ENCODE results near the gene NPC1. TPM values are rescaled to one million over a fixed set of nuclear protein-coding genes. Genes with fewer than 3 reads are reported as not detected.

NPC1 gene
- total and polyA plus RNA-seq, 2 of the 8 experiments (the other 6 are each of a cell fraction or from before 2014, with no cell fraction given): 34.1 to 39.5 TPM

- H4K91ac ChIP-seq (replicated peaks; ENCODE audit: insufficient read length, low read length): no peak overlapping the region
- CTCF ChIA-PET (ENCODE audit: partially characterized antibody): interaction anchor here (0.6 to 4.2 kb wide), 2 partner anchors 10 to 598 kb away, joined by 3 to 22 read pairs; no protein-coding TSS in a partner anchor
- TF ChIP-seq HDAC6 (IDR thresholded peaks at IDR 0.05; ENCODE audit: low read depth, low read length): no peak
- no peak for TF ChIP-seq CREB1 (IDR thresholded peaks at IDR 0.05)
- no peak for TF ChIP-seq USF2 (IDR thresholded peaks at IDR 0.05; ENCODE audit: low read length)
- TF ChIP-seq BACH1 (IDR thresholded peaks at IDR 0.05; ENCODE audit: low read length): no peak
- TF ChIP-seq EP300 (IDR thresholded peaks at IDR 0.05; ENCODE audit: borderline replicate concordance in 1 of 2, low read depth in 2 of 2, low read length in 2 of 2): no peak
- no peak for TF ChIP-seq RNF2 (IDR thresholded peaks at IDR 0.05; ENCODE audit: borderline replicate concordance, low read depth, low read length, missing control alignments, poor library complexity, severe bottlenecking)
- TF ChIP-seq KDM1A (IDR thresholded peaks at IDR 0.05; ENCODE audit: borderline replicate concordance, low read length): no peak
- no peak for TF ChIP-seq TEAD4 (IDR thresholded peaks at IDR 0.05; ENCODE audit: low read depth, low read length)
- TF ChIP-seq KDM5A (IDR thresholded peaks at IDR 0.05; ENCODE audit: low read length): no peak
- no peak for TF ChIP-seq BRCA1 (IDR thresholded peaks at IDR 0.05; ENCODE audit: low read depth, low read length)
- no peak for TF ChIP-seq EZH2 (IDR thresholded peaks at IDR 0.05; ENCODE audit: low read depth, low read length, severe bottlenecking)
- TF ChIP-seq SAP30 (IDR thresholded peaks at IDR 0.05; ENCODE audit: insufficient read depth, insufficient replicate concordance, low read length): no peak
Observed at GRCh38 chr18:23526501-23527063, 59.7 kb downstream of the NPC1 start.

More at GRCh38 chr18:23526501-23527063, 59.7 kb downstream of the NPC1 start:
- no peak overlapping the region for H2BK20ac ChIP-seq (ENCODE audit: low read length)
- H3K23ac ChIP-seq (ENCODE audit: insufficient read length): no peak overlapping the region
- no peak overlapping the region for H2AK5ac ChIP-seq (ENCODE audit: low read depth, low read length)
- no peak overlapping the region for H3K14ac ChIP-seq (ENCODE audit: insufficient read length)
- H3K9ac ChIP-seq (replicated peaks in 1 of 4; ENCODE audit: extremely low read depth in 1 of 4, low read depth in 3 of 4, low read length in 3 of 4): no peak overlapping the region
- no peak overlapping the region for H2BK5ac ChIP-seq (ENCODE audit: low read depth, low read length)
- no peaks in the 10 kb centered on the region for H3K23me2 ChIP-seq (ENCODE audit: low read depth, low read length)
- H3K79me1 ChIP-seq (ENCODE audit: low read depth, low read length): no peaks in the 10 kb centered on the region
- H4K8ac ChIP-seq (ENCODE audit: extremely low read depth, insufficient read depth, low read length): no peak overlapping the region
- no peak overlapping the region for H4K5ac ChIP-seq (ENCODE audit: insufficient read length, low read depth, low read length)
- H3K4me2 ChIP-seq (ENCODE audit: insufficient read depth in 1 of 2, low read depth in 2 of 2, low read length in 2 of 2): no peak overlapping the region
- H3K9me3 ChIP-seq (ENCODE audit: insufficient read depth in 2 of 2, low read depth in 1 of 2, low read length in 1 of 2): no peaks in the 10 kb centered on the region
- no peak overlapping the region for H2AFZ ChIP-seq (ENCODE audit: low read length)
- H3K18ac ChIP-seq (ENCODE audit: extremely low read depth, low read length): no peak overlapping the region
- H3K4ac ChIP-seq (replicated peaks; ENCODE audit: insufficient read length, low read depth, low read length): no peak overlapping the region
- peaks cover 0 to 3% of the 10 kb centered on the region in 2 experiments for H4K20me1 ChIP-seq (replicated peaks in 1 of 2; ENCODE audit: control insufficient read depth in 1 of 2, insufficient read depth in 2 of 2, low read length in 2 of 2)
- no peak overlapping the region for H2BK12ac ChIP-seq (ENCODE audit: low read depth, low read length)
- no peak overlapping the region for H3K56ac ChIP-seq (replicated peaks; ENCODE audit: insufficient read length, low read depth, low read length)
- H3K79me2 ChIP-seq (ENCODE audit: control insufficient read depth in 1 of 2, insufficient read depth in 2 of 2, low read length in 2 of 2): no peaks in the 10 kb centered on the region
- DNase-seq (ENCODE audit: low read depth in 1 of 2, low spot score in 2 of 2): no peak
- no peak for FAIRE-seq
- no peak overlapping the region for H3K27ac ChIP-seq (ENCODE audit: low read depth, low read length)
- H3K27me3 ChIP-seq (replicated peaks in 1 of 4; ENCODE audit: control insufficient read depth in 3 of 4, extremely low read depth in 1 of 4, insufficient read depth in 3 of 4, low read length in 3 of 4): no peaks in the 10 kb centered on the region
- H3K36me3 ChIP-seq (ENCODE audit: control insufficient read depth in 2 of 4, insufficient read depth in 4 of 4, low read length in 3 of 4): peaks cover 14 to 66% (median 47%) of the 10 kb centered on the region in 4 experiments
- H2BK15ac ChIP-seq (ENCODE audit: low read length): no peak overlapping the region
- no peak overlapping the region for H2BK120ac ChIP-seq (replicated peaks; ENCODE audit: low read depth, low read length)
- POLR2A ChIA-PET (ENCODE audit: partially characterized antibody): interaction anchor here (1.2 kb wide), 1 partner anchor 13 kb away, joined by 3 read pairs; no protein-coding TSS in a partner anchor
- no peaks in the 10 kb centered on the region for H3K4me1 ChIP-seq (replicated peaks in 1 of 4; ENCODE audit: control insufficient read depth in 3 of 4, insufficient read depth in 4 of 4, low read length in 3 of 4)
- 97% methylated on average over 5 of the region's 5 CpGs; no CpG with 5 or more reads in 1 of the 2 experiments for WGBS, 2 experiments (ENCODE audit: extremely low coverage in 1 of 2, insufficient coverage in 1 of 2, insufficient read length in 1 of 2, insufficient replicate concordance in 2 of 2, low coverage in 1 of 2, low lambda C conversion rate in 2 of 2, missing lambda C conversion rate in 1 of 2)
- no peak overlapping the region for H3K4me3 ChIP-seq (ENCODE audit: extremely low read depth in 1 of 4, insufficient read depth in 2 of 4, low read depth in 3 of 4, low read length in 4 of 4)

All from H1 (cell line).